Neural cell (in vitro differentiated cells): ENCODE data around the gene TCOF1. TPM values are rescaled to one million over a fixed set of nuclear protein-coding genes. Genes with fewer than 3 reads are reported as not detected.

Experiments used
- H2AFZ ChIP-seq: fragments of 200-600, 300-800 bp; sonication (generic), shearing (Covaris generic); 2 replicates; pipeline ENCODE4 v1.6.0; 2014; ENCODE audit warnings: low read depth, mild to moderate bottlenecking, antibody characterized with exemption, low read length, moderate library complexity
- H3F3A ChIP-seq: fragments of 200-600 bp; shearing (Covaris generic); 2 replicates; pipeline ENCODE4 v1.6.1; 2016; ENCODE audit warnings: mild to moderate bottlenecking, moderate library complexity, mixed read lengths, antibody characterized with exemption, low read length; ENCODE audit not compliant: insufficient read depth, poor library complexity, severe bottlenecking
- H3K27ac ChIP-seq: fragments of 200-600, 300-800 bp; sonication (generic), shearing (Covaris generic); 2 replicates; pipeline ENCODE4 v1.5.1; 2014; ENCODE audit warnings: mild to moderate bottlenecking, low read length, moderate library complexity
- H3K27me3 ChIP-seq: fragments of 300-800, 200-600 bp; sonication (generic), shearing (Covaris generic); 2 replicates; pipeline ENCODE4 v1.6.0; 2014; ENCODE audit warnings: mild to moderate bottlenecking, low read depth, low read length, moderate library complexity; ENCODE audit not compliant: insufficient read depth
- H3K36me3 ChIP-seq: fragments of 300-800, 200-600 bp; sonication (generic), shearing (Covaris generic); 2 replicates; pipeline ENCODE4 v1.5.1; 2014; ENCODE audit warnings: mild to moderate bottlenecking, antibody characterized with exemption, low read length, moderate library complexity; ENCODE audit not compliant: insufficient read depth
- H3K4me2 ChIP-seq: fragments of 300-800, 200-600 bp; sonication (generic), shearing (Covaris generic); 2 replicates; pipeline ENCODE4 v1.6.0; 2014; ENCODE audit warnings: mild to moderate bottlenecking, low read length
- H3K4me3 ChIP-seq: fragments of 300-800, 200-600 bp; sonication (generic), shearing (Covaris generic); 2 replicates; pipeline ENCODE4 v1.5.1; 2014; ENCODE audit warnings: mild to moderate bottlenecking, low read length, moderate library complexity
- H3K79me2 ChIP-seq: fragments of 200-600 bp; shearing (Covaris generic); replicated peaks from 2 replicates; pipeline ENCODE4 v1.6.0; 2014; ENCODE audit warnings: mild to moderate bottlenecking, low read length, moderate library complexity; ENCODE audit not compliant: insufficient read depth
- H3K9ac ChIP-seq: fragments of 300-800, 200-600 bp; sonication (generic), shearing (Covaris generic); 2 replicates; pipeline ENCODE4 v1.6.1; 2016; ENCODE audit warnings: mild to moderate bottlenecking, low read length, mixed read lengths
- H3K9me2 ChIP-seq: fragments of 200-600 bp; shearing (Covaris generic); 2 replicates; pipeline ENCODE4 v1.6.1; 2016; ENCODE audit warnings: mild to moderate bottlenecking, low read length, mixed read lengths; ENCODE audit not compliant: insufficient read depth
- H3K9me3 ChIP-seq: fragments of 200-600, 300-800 bp; sonication (generic), shearing (Covaris generic); 2 replicates; pipeline ENCODE4 v1.6.1; 2016; ENCODE audit warnings: mild to moderate bottlenecking, mixed run types, low read length, moderate library complexity, mixed read lengths
- H4K20me1 ChIP-seq: fragments of 200-600 bp; shearing (Covaris generic); 2 replicates; pipeline ENCODE4 v1.6.1; 2016; ENCODE audit warnings: mild to moderate bottlenecking, mixed run types; ENCODE audit not compliant: insufficient read depth
- CTCF ChIP-seq: fragments of 450-650 bp; IDR thresholded peaks from 2 replicates; pipeline ENCODE4 v1.5.1; 2014; ENCODE audit warnings: antibody characterized with exemption, mild to moderate bottlenecking, moderate library complexity; ENCODE audit not compliant: poor library complexity, severe bottlenecking
- EP300 ChIP-seq: fragments of 450-650 bp; conservative IDR thresholded peaks from 2 replicates; pipeline ENCODE4 v1.6.1; 2014; ENCODE audit warnings: antibody characterized with exemption, mild to moderate bottlenecking, moderate library complexity; ENCODE audit not compliant: poor library complexity, severe bottlenecking
- EZH2 ChIP-seq: fragments of 200-600, 300-800 bp; shearing (Covaris generic), sonication (generic); IDR thresholded peaks from 2 replicates; pipeline ENCODE4 v1.6.1; 2014; ENCODE audit warnings: antibody characterized with exemption, low read length, borderline replicate concordance, mild to moderate bottlenecking; ENCODE audit not compliant: insufficient read depth, poor library complexity, severe bottlenecking
- MXI1 ChIP-seq: fragments of 450-650 bp; conservative IDR thresholded peaks from 2 replicates; pipeline ENCODE4 v1.6.1; 2014; ENCODE audit warnings: antibody characterized with exemption, mild to moderate bottlenecking; ENCODE audit not compliant: poor library complexity, severe bottlenecking
- POLR2AphosphoS5 ChIP-seq: IDR thresholded peaks from 2 replicates; pipeline ENCODE4 v1.6.1; 2012
- RAD21 ChIP-seq: fragments of 450-650 bp; conservative IDR thresholded peaks from 2 replicates; pipeline ENCODE4 v1.6.1; 2014; ENCODE audit warnings: antibody characterized with exemption, mild to moderate bottlenecking, moderate library complexity
- REST ChIP-seq: IDR thresholded peaks from 2 replicates; pipeline ENCODE4 v1.6.1; 2012; ENCODE audit warnings: borderline replicate concordance
- SMC3 ChIP-seq: fragments of 450-650 bp; conservative IDR thresholded peaks from 2 replicates; pipeline ENCODE4 v1.6.1; 2014; ENCODE audit warnings: antibody characterized with exemption, mild to moderate bottlenecking, moderate library complexity; ENCODE audit not compliant: poor library complexity
- TAF1 ChIP-seq: IDR thresholded peaks from 2 replicates; pipeline ENCODE4 v1.6.1; 2012; ENCODE audit warnings: low read depth
- polyA plus RNA-seq: library from polyadenylated mRNA; depleted of rRNA; stranded (reverse); fragments of >200 nt; gene quantifications from 2 replicates; pipeline ENCODE4 v1.2.3, GENCODE V29; 2014

The TCOF1 gene
- polyA plus RNA-seq, 1 donor from 2014 or later = 6.5 TPM

- Histone ChIP-seq H3K9me3 (no peaks in the 10 kb centered on the region), H3K4me2 (no peak overlapping the region), H4K20me1 (no peaks in the 10 kb centered on the region), H3K79me2 (no peaks in the 10 kb centered on the region), H3K4me3 (no peak overlapping the region), H3K36me3 (no peaks in the 10 kb centered on the region), H3F3A (no peaks in the 10 kb centered on the region), H3K9me2 (no peaks in the 10 kb centered on the region), H3K27me3 (no peaks in the 10 kb centered on the region), H2AFZ (no peak overlapping the region), H3K27ac (no peak overlapping the region), H3K9ac (no peak overlapping the region)
- TF ChIP-seq POLR2AphosphoS5 (no peak), MXI1 (no peak), REST (no peak), CTCF (no peak), EZH2 (no peak), RAD21 (no peak), TAF1 (no peak), SMC3 (no peak)
Observed at GRCh38 chr5:150329881-150330876, 27.3 kb upstream of the TCOF1 start.

GRCh38 chr5:150333400-150333799, 24.1 kb upstream of the TCOF1 start:
- Histone ChIP-seq H3K79me2 (no peaks in the 10 kb centered on the region), H2AFZ (no peak overlapping the region), H3K9ac (no peak overlapping the region), H3F3A (no peaks in the 10 kb centered on the region), H3K27me3 (no peaks in the 10 kb centered on the region), H3K4me3 (no peak overlapping the region), H4K20me1 (no peaks in the 10 kb centered on the region), H3K36me3 (no peaks in the 10 kb centered on the region), H3K27ac (no peak overlapping the region), H3K9me3 (no peaks in the 10 kb centered on the region), H3K4me2 (no peak overlapping the region), H3K9me2 (no peaks in the 10 kb centered on the region)
- no peak for TF ChIP-seq POLR2AphosphoS5
- TF ChIP-seq TAF1 = no peak
- no peak for TF ChIP-seq REST
- no peak for TF ChIP-seq MXI1
- no peak for TF ChIP-seq EZH2
- no peak for TF ChIP-seq CTCF
- no peak for TF ChIP-seq SMC3
- no peak for TF ChIP-seq RAD21
- no peak for TF ChIP-seq EP300
